K562 treated with DMSO at 1 percent for 48 hours (cell line): Measurements from ENCODE around the gene ITGA7. TPM values are rescaled to one million over a fixed set of nuclear protein-coding genes. Genes with fewer than 3 reads are reported as not detected.

Experiments
- total RNA-seq: library from RNA; unstranded; fragments of 300-600 nt; gene quantifications from 2 replicates; pipeline ENCODE4 v1.2.3, GENCODE V29; 2022; ENCODE audit warnings: low replicate concordance; ENCODE audit errors: extremely low read depth

ITGA7 gene
- total RNA-seq, result not detected in 2 replicates

GRCh38 chr12:55707841-55708694 lies at the start of gene ITGA7:
Gene ITGA7, minus strand, starts transcription at chr12:55707904. Its CDS starts 222 bp downstream, at chr12:55707682.

GRCh38 chr12:55742719-55743405 lies 35.2 kb upstream of the ITGA7 start, which contains the start of gene GDF11:
Gene GDF11, plus strand, starts transcription at chr12:55743122. Its CDS starts 195 bp downstream, at chr12:55743317.

GRCh38 chr12:55728939-55729818 lies 21.5 kb upstream of the ITGA7 start, which contains the start of gene CD63:
Gene CD63, minus strand, starts transcription at chr12:55729009. Its CDS starts 668 bp downstream, at chr12:55728341.

GRCh38 chr12:55720071-55720564 lies 12.4 kb upstream of the ITGA7 start, which contains the start of gene RDH5:
Gene RDH5, plus strand, starts transcription at chr12:55720393. Its CDS starts 792 bp downstream, at chr12:55721185.

GRCh38 chr12:55715833-55716581 lies 8.3 kb upstream of the ITGA7 start, which contains the start of gene BLOC1S1:
Gene BLOC1S1, plus strand, starts transcription at chr12:55716046. Its CDS starts 6 bp downstream, at chr12:55716052.

GRCh38 chr12:55636853-55637252 lies 70.9 kb downstream of the ITGA7 start, which contains the start of gene OR10P1:
Gene OR10P1, plus strand, starts transcription at chr12:55636892. Its CDS starts 0 bp downstream, at chr12:55636892.

Other genes starting within 250 kb of the ITGA7 start
- gene OR6C70, start 237.8 kb downstream of the ITGA7 start, total RNA-seq, result not detected in 2 replicates
- not detected in 2 replicates for gene OR6C68, start 215.5 kb downstream of the ITGA7 start, total RNA-seq
- gene OR6C4, start 158.3 kb downstream of the ITGA7 start, total RNA-seq, result not detected in 2 replicates
- not detected in 2 replicates for gene OR2AP1, start 135.4 kb downstream of the ITGA7 start, total RNA-seq
- gene OR10P1, start 71.0 kb downstream of the ITGA7 start, total RNA-seq, result not detected in 2 replicates
- not detected in 2 replicates for gene BLOC1S1, start 8.1 kb upstream of the ITGA7 start, total RNA-seq
- not detected in 2 replicates for gene RDH5, start 12.5 kb upstream of the ITGA7 start, total RNA-seq
- 1,854 TPM in 1 of 2 replicates, not detected in the other for gene CD63, start 21.1 kb upstream of the ITGA7 start, total RNA-seq
- gene GDF11, start 35.2 kb upstream of the ITGA7 start, total RNA-seq, result not detected in 2 replicates
- not detected in 2 replicates for gene SARNP, start 109.8 kb upstream of the ITGA7 start, total RNA-seq
- not detected in 2 replicates for gene ORMDL2, start 110.1 kb upstream of the ITGA7 start, total RNA-seq
- not detected in 2 replicates for gene DNAJC14, start 121.7 kb upstream of the ITGA7 start, total RNA-seq
- not detected in 2 replicates for gene MMP19, start 135.0 kb upstream of the ITGA7 start, total RNA-seq
- gene PYM1, start 220.0 kb upstream of the ITGA7 start, total RNA-seq, result not detected in 2 replicates
- gene DGKA, start 223.3 kb upstream of the ITGA7 start, total RNA-seq, result not detected in 2 replicates